Fibroblast of skin of abdomen (primary cell): Measurements from ENCODE around the gene SCUBE2.
"Not testable (repeated sequence)": the region's sequence is repeated elsewhere in the genome, so short reads cannot be mapped to it uniquely, and the experiment has no call there.

Source experiments
- DNase-seq: peaks from one replicate; pipeline ENCODE4 v3.0.0-alpha.2; 2013

Gene SCUBE2

DNA sequence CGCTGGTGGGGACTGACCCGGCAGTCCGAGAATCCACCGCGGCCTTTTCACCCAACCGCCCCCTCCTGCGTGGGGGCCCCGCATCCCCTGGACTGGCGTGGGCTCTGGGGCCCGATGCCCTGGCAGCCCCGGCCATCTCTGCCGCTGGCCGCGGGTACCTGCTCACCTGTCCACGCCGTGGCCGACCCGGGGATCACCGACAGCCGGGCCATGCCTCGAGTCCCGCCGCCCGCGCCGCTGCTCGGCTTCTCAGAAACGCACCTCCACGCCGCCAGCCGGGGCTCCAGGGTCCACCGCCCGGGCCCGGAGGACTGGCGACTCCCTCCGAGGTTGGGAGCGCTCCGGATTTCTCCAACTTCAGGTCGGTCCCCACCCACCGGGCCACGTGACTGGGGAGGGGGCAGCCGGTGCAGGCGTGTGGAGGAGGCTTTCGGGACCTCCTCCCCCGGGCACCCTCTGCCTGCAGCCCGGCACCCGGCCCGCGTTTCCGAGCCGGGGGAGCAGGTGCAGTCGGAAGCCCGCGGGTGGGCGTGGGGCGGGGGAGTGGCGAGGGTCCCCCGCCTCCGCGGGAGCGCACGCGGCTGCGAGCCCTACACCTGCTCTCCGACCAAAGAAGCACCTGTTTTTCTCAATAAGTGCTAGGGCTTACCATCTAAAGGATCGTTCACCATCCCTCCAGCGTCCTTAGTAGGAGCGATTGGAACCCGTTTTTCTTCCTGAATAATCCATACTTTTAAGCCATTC is 87.0 kb downstream of the SCUBE2 start:
- no peak for DNase-seq

DNA sequence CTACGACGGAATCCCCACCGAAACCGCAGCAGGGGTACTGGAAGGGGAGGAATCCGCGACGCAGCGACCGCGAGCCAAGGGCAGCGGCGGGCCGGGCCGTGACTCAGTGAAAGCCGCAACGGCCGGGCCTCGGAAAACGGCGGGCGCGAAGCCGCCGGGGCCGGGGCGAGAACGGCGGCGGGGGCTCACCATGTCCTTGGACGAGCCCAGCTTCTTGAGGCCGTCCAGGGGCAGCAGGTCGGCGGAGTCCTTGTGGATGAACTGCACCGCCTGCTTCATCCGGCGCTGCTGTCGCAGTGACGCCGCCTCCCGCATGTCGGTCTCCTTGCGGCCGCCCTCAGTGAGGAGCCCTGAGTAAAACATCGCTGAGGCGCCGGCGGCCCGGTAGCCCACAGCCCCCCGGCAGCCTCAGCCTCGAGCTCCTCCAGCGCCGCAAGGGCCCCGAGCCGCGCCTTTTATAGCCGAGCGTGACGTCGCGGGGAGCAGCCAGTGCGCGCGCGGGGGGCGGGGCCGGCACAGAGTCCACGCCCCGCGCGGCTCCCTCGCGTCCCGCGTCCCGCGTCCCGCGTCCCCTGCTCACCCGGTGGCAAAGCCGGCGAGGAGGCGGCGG is 87.7 kb downstream of the SCUBE2 start, which contains the start of gene NRIP3:
Gene NRIP3 (minus strand): TSS at position 429 of the 610 bp plus-strand sequence. CDS start 66 bp downstream, at position 363.
- DNase-seq = peak; percentile 74

DNA sequence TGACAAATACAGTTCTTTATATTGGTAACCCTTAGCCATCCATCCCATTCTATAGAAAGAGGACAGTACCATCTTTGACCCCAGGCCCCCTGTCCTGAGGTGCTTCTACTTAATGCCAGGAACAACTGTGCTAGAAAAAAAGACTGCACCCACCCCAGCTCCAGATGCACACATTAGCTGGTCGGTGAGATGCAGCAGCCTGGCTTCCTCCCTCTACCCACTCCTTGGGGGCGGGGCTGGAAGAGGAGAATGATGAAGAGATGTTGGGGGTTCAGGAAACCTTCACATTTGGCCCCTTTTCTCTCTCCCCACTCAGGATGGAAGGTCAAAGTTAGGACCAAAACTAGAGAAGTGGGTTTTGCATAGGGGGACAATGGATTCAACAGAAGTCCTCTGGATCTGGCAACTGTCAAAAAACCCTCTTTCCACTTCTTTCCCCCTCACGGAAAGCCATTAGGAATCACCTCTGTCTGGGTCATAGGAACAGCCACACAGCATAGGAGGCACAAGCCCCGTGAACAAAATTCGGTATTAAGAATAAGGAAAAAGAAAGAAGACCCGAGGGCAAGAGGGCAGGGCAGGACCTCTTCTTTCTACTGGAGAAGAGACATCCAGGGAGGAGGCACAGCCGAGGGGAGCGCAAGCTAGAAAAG is 88.4 kb downstream of the SCUBE2 start:
- DNase-seq = no peak

DNA sequence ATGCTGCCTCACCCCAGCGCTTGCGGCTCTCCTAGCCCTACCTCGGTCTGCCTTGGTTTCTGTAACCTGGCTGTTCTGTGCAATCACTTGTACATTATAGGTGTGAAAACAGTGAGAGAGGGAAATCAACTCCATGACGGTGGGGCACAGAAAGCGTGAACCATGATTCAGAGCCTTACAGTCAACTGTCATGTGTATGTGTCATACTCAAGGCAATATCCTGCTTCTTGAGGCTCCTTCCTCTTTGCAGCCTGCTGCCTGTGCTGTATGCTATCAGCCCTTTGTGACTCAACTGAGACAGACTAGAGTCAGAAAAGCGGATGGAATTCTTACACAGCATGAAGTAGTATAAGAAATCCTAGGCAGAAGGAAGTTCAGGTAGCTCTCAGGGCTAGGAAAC is 89.7 kb downstream of the SCUBE2 start:
- peak; percentile 85 for DNase-seq

DNA sequence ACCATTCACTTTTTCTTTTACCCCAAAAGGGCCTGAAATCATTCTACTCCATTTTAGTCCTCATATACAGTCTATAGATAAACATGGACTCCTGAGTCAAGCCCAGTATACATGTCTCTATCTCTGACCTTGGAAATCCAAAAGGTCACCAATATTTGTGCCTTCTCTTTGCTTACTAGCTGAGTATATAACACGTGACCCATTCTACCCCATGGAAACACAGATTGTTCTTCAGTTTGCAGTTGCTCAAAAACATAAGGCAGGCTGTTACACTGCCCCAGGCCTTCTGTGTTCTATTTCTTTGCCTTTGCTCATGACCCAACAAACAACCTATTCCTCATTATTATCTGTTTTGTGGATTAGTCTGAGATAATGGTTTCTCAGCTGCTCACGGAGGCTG is 93.4 kb downstream of the SCUBE2 start:
- DNase-seq = no peak

DNA sequence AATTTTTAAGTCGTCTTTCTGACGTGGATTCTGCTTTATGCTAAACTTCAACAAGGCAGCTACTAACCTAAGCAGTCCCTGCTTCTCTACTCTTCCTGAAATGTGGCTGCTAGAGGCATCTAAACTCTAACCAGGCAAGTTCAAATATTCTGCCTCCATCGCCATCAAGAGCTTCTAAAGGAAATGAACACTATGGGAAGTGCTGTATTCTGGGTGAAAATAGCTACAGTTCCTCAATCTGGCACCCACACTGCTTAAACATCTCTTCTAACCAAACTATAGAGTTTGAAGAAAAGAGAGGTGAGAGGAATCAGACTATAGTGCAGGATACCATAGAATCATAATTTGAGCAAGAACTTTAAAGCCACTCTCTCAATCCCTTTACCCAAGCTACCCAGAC is 93.9 kb downstream of the SCUBE2 start:
- DNase-seq = no peak

DNA sequence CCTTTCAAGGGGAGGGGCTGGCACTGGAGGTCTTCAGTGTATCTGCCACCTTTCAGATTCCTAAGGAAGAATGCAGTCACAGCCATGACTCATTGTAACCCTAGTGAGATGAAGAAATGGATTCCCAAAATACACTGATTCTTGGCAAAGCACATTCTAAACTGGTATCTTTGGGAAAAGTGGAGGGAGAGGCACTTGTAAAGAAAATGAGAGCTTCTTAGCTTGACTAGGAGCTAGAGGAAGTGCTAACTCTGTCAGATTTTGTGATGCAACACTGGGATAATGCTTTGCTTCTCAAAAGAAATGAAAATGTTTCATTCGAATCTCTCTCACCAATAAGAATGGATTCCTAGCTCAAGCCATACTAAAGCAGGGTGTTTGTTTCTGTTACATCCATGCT is 101.9 kb downstream of the SCUBE2 start:
- peak; percentile 49 for DNase-seq

DNA sequence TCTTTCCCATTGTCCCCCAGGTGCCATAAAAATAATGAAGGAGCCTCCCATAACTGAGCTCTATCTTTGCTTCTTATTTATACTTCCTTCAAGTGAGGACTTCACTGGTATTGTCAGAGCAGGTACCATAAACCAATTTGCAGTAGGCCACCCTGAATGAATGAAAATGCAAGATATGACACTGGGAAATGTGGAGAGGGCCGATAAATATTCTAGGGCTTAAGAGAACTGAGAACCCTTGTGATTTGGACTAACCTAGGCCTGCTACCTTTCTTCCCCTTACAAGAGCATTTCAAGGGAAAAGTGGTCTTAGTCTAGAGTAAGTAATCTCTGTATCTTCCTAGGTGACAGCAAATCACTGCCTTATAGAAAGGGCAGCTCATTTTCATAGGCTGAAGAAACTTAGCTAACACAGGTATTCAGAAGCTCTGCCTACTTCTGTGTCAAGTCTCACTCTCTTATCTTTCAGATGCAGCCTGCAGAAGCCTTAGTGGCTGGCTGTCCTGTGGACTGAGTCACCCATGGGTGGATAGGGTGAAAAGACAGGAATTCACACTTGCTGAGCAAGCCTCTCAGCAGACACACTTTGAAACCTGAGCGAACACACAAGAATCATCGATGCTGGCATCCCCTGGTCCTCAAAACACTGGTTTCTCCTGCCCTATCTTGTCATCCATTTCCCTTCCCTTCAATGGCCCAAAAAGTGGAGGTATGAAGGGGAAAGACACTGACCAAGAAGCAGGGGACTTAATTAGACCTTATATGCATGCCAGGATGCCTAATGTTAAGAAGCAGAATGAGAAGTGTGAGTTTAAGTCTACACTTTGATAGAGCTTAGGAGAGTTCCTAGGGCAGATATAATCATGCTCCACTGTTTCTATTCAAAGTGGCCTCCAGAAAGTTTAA is 102.8 kb downstream of the SCUBE2 start:
- peak; percentile 49 for DNase-seq

DNA sequence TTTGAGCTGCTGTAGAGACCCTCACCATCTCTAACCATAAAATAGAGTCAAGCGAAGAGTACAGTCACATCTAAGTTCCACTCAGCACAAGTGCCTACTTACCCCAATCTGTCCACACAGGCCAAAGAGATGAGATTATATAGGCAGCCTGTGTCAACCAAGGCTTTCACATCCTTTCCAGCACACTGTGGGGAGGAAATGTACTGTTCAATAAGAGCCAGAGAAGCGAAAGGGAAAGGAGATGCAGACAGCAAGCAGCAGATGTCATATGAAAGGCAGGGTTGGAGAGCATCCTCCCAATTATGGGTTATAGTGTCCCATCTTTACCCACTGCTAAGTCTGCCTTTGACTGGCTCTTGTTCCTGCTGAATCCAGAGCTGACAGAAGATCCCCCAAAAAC is 104.0 kb downstream of the SCUBE2 start:
- no peak for DNase-seq

DNA sequence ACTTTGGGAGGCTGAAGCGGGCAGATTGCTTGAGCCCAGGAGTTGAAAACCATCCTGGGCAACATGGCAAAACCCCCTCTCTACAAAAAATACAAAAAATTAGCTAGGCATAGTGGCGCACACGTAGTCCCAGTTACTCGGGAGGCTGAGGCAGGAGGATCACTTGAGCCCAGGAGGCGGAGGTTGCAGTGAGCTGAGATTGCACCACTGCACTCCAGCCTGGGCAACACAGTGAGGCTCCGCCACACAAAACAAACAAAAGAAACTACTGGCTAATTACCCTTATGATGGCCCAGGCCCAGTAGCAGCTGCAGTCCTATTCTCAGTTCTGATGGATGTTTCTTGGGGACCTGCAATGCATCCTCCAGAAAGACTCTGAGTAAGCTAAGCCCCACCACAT is 104.6 kb downstream of the SCUBE2 start:
- DNase-seq = not testable (repeated sequence)

DNA sequence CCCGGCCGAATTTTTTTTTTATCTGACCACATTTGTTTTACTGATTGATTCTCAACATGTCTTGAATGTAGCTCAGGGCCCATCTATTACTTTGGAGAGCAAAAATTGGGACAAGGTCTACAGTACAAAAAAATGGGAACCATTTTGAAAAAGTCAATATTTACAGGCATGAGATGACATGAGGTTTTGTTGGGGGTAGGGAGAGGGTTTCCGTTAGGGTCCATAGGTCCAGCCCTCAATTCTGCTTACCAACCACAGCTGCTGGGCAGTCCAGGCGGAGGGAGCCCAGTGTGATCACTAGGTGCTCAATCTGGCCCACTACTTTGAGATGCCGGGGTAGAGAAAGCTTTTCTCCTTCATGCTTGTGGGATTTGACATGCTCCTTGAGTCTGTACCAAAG is 105.9 kb downstream of the SCUBE2 start:
- DNase-seq = no peak

DNA sequence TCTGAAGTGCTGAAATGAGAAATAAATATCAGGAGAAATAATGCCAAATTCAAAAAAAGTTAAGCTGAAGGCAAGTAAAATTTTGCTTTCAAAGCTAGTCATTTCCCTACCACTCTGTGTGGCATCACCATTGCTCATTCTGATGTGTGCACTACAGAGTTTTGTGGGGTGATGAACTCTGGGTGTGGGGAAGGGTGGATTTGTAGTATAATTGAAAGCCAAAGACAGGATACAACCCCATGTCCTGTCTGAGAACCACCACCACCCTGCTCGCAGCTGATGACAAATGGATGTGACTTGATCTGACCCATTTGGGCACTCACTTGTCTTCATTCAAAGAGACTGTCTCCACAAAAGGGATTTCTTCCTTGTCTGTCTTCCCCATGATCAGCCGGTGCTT is 107.8 kb downstream of the SCUBE2 start:
- DNase-seq = no peak

DNA sequence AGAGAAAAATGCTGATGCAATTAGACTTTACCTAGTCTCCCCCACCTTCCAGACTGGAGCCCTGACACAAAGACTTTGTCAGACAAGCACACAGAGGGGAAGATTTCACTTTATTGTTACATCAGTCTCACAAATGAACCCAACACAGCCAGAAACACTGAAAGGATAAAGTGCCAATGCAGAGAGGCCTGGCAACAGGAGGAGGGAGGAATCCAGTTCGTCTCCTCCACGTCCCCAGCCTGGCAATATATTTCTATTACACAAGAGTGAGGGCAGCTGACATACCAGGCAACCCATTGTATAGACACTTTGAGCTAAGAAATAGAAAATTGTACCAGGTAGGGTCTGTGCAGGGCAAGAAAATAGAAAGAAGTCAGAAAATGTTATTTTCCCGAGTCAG is 110.9 kb downstream of the SCUBE2 start:
- DNase-seq = no peak

DNA sequence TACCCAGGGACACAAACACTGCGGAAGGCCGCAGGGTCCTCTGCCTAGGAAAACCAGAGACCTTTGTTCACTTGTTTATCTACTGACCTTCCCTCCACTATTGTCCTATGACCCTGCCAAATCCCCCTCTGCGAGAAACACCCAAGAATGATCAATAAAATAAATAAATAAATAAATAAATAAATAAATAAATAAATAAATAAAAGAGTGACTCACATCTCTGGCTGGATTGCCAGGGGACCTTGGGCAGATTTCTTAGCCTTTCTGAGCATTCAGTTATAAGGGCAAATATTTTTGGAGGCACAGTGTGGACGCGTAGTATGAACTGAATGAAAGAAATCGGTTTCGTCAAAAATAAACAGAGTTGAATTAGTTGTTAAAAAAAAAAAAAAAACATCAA is 112.0 kb downstream of the SCUBE2 start:
- not testable (repeated sequence) for DNase-seq

DNA sequence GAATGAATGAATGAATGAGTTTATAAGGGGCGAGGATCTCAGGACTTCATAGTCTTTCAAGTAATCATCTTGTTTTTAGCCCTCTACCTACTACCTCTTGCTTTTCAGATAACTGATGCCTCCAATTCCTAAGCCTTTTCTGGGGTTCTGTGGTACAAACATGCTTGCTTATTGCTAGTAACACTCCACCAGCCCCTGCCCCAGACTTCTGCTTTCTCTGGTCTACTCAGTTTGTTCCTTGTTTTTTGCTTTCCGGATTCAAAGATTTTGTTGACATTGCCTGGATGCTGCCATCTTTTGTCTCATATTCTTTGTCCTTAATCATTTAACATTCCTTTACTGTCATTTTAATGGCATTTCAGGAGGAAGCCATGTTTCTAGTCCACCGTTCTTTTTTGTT is 118.3 kb downstream of the SCUBE2 start:
- no peak for DNase-seq

DNA sequence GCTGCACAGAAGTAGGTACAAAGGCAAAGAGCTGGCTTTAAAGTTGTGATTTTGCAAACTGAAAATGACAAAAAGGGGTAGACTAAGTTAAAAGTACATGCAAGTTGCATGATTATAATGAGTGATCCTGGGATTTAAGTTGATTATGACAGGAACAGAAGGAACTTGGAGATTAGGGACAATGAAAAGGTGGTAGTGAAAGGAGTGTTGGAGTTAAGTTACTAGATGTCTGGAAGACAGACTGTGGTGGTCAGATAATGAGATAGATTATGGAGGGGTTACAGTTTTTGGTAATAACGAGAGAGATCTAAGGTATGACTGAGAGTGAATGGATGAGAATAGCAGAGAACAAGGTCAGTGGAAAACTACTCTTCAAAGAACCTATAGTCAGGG is 119.5 kb downstream of the SCUBE2 start:
- no peak for DNase-seq

DNA sequence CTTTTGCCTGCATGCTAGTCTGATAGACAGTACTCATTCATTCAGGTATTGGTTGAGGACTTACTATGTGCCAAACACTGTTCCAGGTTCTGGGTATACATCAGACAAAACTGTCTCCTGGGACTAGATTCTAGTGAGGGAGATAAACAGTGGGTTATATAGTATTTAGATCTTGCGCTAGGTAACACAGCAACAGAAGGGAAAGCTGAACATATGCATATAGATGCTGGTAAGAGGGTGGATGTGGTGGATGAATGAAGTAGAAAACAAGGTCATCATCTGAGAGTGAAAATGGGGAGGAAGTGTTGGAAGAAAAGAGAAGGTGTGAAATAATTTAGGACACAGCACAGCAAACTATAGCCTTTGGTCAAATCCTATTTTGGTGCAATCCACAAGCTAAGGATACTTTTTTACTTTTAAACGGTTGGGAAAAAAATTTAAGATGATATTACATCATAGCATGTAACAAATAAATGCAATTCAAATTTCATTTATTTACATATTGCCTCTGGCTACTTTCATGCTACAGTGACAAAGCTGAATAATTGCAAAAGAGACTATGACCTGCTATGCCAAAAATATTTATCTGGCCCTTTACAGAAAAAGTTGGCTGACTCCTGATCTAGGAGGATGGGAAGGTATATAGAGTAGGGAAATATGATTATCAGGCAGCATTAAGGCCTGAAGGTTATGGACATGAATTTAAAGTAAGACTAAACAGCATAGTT is 120.0 kb downstream of the SCUBE2 start:
- DNase-seq = no peak
